ENCODE data around the gene TIAM2. TPM values are rescaled to one million over a fixed set of nuclear protein-coding genes. Genes with fewer than 3 reads are reported as not detected.
"Not testable (repeated sequence)": the region's sequence is repeated elsewhere in the genome, so short reads cannot be mapped to it uniquely, and the experiment has no call there.

Gene TIAM2
- total RNA-seq, 1 experiment from 2014 or later = 3.8 TPM

GRCh38 chr6:155116571-155116910 lies 121.4 kb downstream of the TIAM2 start:
- peaks cover 14% of the 10 kb centered on the region for H3K4me1 Mint-ChIP-seq (ENCODE audit: low read depth, unreplicated experiment)
- H3K9me3 ChIP-seq = no peaks in the 10 kb centered on the region
- no peaks in the 10 kb centered on the region for H3K36me3 Mint-ChIP-seq (ENCODE audit: insufficient read depth, unreplicated experiment)
- ChIA-PET CTCF (no interaction called here), POLR2A (no interaction called here)
- peak overlapping the region; percentile 39 for H3K27ac Mint-ChIP-seq (ENCODE audit: unreplicated experiment)
- no peaks in the 10 kb centered on the region for H3K9me3 Mint-ChIP-seq (ENCODE audit: unreplicated experiment)
- H3K4me3 Mint-ChIP-seq (ENCODE audit: unreplicated experiment) = no peak overlapping the region
- no peak overlapping the region for H3K4me3 ChIP-seq (ENCODE audit: low read depth, low read length)
- no peak for DNase-seq
- no peaks in the 10 kb centered on the region for H3K36me3 ChIP-seq (ENCODE audit: control insufficient read depth, insufficient read depth, low read length)
- TF ChIP-seq CTCF (IDR thresholded peaks at IDR 0.05; ENCODE audit: insufficient read depth in 1 of 2, low read depth in 1 of 2, low read length in 1 of 2, severe bottlenecking in 1 of 2, unreplicated experiment in 1 of 2) = no peak
- no TSS peak for BruUV-seq (replicated peaks)
- no peaks in the 10 kb centered on the region for H3K27me3 Mint-ChIP-seq (ENCODE audit: insufficient read depth, unreplicated experiment)
- H3K4me1 ChIP-seq = peaks cover 10% of the 10 kb centered on the region
- H3K27me3 ChIP-seq (replicated peaks; ENCODE audit: control insufficient read depth, insufficient read depth, low read length) = no peaks in the 10 kb centered on the region
- intact Hi-C loops (cut with micrococcal nuclease; ENCODE audit: unreplicated experiment) = no loop called here

- BruUV-seq (replicated peaks) = no TSS peak
- POLR2A ChIA-PET = no interaction called here
- no peak overlapping the region for H3K4me3 Mint-ChIP-seq (ENCODE audit: unreplicated experiment)
- CTCF ChIA-PET = no interaction called here
- peaks cover 10% of the 10 kb centered on the region for H3K4me1 ChIP-seq
- no peaks in the 10 kb centered on the region for H3K36me3 ChIP-seq (ENCODE audit: control insufficient read depth, insufficient read depth, low read length)
- intact Hi-C loops (cut with micrococcal nuclease; ENCODE audit: unreplicated experiment) = no loop called here
- H3K27ac Mint-ChIP-seq (ENCODE audit: unreplicated experiment) = no peak overlapping the region
- H3K9me3 Mint-ChIP-seq (ENCODE audit: unreplicated experiment) = no peaks in the 10 kb centered on the region
- H3K27me3 ChIP-seq (replicated peaks; ENCODE audit: control insufficient read depth, insufficient read depth, low read length) = no peaks in the 10 kb centered on the region
- DNase-seq = no peak
- no peaks in the 10 kb centered on the region for H3K9me3 ChIP-seq
- no peak overlapping the region for H3K4me3 ChIP-seq (ENCODE audit: low read depth, low read length)
- peaks cover 19% of the 10 kb centered on the region for H3K4me1 Mint-ChIP-seq (ENCODE audit: low read depth, unreplicated experiment)
- H3K27me3 Mint-ChIP-seq (ENCODE audit: insufficient read depth, unreplicated experiment) = no peaks in the 10 kb centered on the region
- TF ChIP-seq CTCF (IDR thresholded peaks at IDR 0.05; ENCODE audit: insufficient read depth in 1 of 2, low read depth in 1 of 2, low read length in 1 of 2, severe bottlenecking in 1 of 2, unreplicated experiment in 1 of 2) = no peak
- no peaks in the 10 kb centered on the region for H3K36me3 Mint-ChIP-seq (ENCODE audit: insufficient read depth, unreplicated experiment)
Observed at GRCh38 chr6:155117256-155117655, 122.1 kb downstream of the TIAM2 start.

- H3K9me3 Mint-ChIP-seq (ENCODE audit: unreplicated experiment) = no peaks in the 10 kb centered on the region
- H3K27ac Mint-ChIP-seq (ENCODE audit: unreplicated experiment) = no peak overlapping the region
- Histone ChIP-seq H3K4me3 (ENCODE audit: low read depth, low read length) (no peak overlapping the region), H3K4me1 (peaks cover 10% of the 10 kb centered on the region), H3K36me3 (ENCODE audit: control insufficient read depth, insufficient read depth, low read length) (no peaks in the 10 kb centered on the region), H3K27me3 (replicated peaks; ENCODE audit: control insufficient read depth, insufficient read depth, low read length) (no peaks in the 10 kb centered on the region), H3K9me3 (no peaks in the 10 kb centered on the region)
- no peaks in the 10 kb centered on the region for H3K27me3 Mint-ChIP-seq (ENCODE audit: insufficient read depth, unreplicated experiment)
- CTCF ChIA-PET = no interaction called here
- BruUV-seq (replicated peaks) = no TSS peak
- H3K4me3 Mint-ChIP-seq (ENCODE audit: unreplicated experiment) = no peak overlapping the region
- POLR2A ChIA-PET = no interaction called here
- peaks cover 19% of the 10 kb centered on the region for H3K4me1 Mint-ChIP-seq (ENCODE audit: low read depth, unreplicated experiment)
- no peak for DNase-seq
- TF ChIP-seq CTCF (IDR thresholded peaks at IDR 0.05; ENCODE audit: insufficient read depth in 1 of 2, low read depth in 1 of 2, low read length in 1 of 2, severe bottlenecking in 1 of 2, unreplicated experiment in 1 of 2) = no peak
- intact Hi-C loops (cut with micrococcal nuclease; ENCODE audit: unreplicated experiment) = loop anchor here (2.0 kb wide), 1 partner anchor 33 kb away; no protein-coding TSS in a partner anchor
- H3K36me3 Mint-ChIP-seq (ENCODE audit: insufficient read depth, unreplicated experiment) = no peaks in the 10 kb centered on the region
Observed at GRCh38 chr6:155117785-155118184, 122.7 kb downstream of the TIAM2 start.

DNA sequence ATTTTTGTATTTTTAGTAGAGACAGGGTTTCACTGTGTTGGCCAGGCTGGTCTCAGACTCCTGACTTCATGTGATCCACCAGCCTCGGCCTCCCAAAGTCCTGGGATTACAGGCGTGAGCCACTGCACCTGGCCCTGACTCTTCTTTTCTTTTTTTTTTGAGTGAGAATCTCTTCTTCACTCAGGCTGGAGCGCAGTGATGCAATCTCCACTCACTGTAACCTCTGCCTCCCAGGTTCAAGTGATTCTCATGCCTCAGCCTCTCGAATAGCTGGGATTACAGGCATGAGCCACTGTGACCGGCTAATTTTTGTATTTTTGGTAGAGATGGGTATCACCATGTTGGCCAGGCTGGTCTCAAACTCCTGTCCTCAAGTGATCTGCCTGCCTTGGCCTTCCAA lies 124.1 kb downstream of the TIAM2 start:
- BruUV-seq (replicated peaks); H3K27me3 ChIP-seq (replicated peaks; ENCODE audit: control insufficient read depth, insufficient read depth, low read length); H3K4me1 ChIP-seq; H3K4me3 ChIP-seq (ENCODE audit: low read depth, low read length); H3K9me3 Mint-ChIP-seq (ENCODE audit: unreplicated experiment); H3K9me3 ChIP-seq; H3K4me3 Mint-ChIP-seq (ENCODE audit: unreplicated experiment); H3K36me3 ChIP-seq (ENCODE audit: control insufficient read depth, insufficient read depth, low read length); H3K27me3 Mint-ChIP-seq (ENCODE audit: insufficient read depth, unreplicated experiment); H3K36me3 Mint-ChIP-seq (ENCODE audit: insufficient read depth, unreplicated experiment); DNase-seq; CTCF ChIA-PET; H3K27ac Mint-ChIP-seq (ENCODE audit: unreplicated experiment): not testable (repeated sequence)
- intact Hi-C loops (cut with micrococcal nuclease; ENCODE audit: unreplicated experiment) = loop anchor here (2.0 kb wide), 1 partner anchor 32 kb away; no protein-coding TSS in a partner anchor
- H3K4me1 Mint-ChIP-seq (ENCODE audit: low read depth, unreplicated experiment) = peaks cover 25% of the 10 kb centered on the region
- POLR2A ChIA-PET = interaction anchor here (0.7 kb wide), 1 partner anchor 9 kb away, joined by 3 read pairs; no protein-coding TSS in a partner anchor

Measured in Caco-2 (cell line).